H4 (cell line): ENCODE results near the gene SH3YL1. TPM values are rescaled to one million over a fixed set of nuclear protein-coding genes. Genes with fewer than 3 reads are reported as not detected.
A peak's percentile ranks its signal among the peaks of the same experiment; 100 is the strongest.

Experiments used
- DNase-seq: peaks from one replicate; pipeline ENCODE4 v3.0.0-alpha.2; 2015; ENCODE audit warnings: low spot score
- total RNA-seq: library from RNA; depleted of rRNA; stranded (reverse); fragments of >200 nt; shearing (Covaris generic); gene quantifications from 2 replicates; pipeline ENCODE4 v1.2.3, GENCODE V29; 2014

SH3YL1 gene
- total RNA-seq, 1 experiment from 2014 or later = 8.0 TPM

DNA sequence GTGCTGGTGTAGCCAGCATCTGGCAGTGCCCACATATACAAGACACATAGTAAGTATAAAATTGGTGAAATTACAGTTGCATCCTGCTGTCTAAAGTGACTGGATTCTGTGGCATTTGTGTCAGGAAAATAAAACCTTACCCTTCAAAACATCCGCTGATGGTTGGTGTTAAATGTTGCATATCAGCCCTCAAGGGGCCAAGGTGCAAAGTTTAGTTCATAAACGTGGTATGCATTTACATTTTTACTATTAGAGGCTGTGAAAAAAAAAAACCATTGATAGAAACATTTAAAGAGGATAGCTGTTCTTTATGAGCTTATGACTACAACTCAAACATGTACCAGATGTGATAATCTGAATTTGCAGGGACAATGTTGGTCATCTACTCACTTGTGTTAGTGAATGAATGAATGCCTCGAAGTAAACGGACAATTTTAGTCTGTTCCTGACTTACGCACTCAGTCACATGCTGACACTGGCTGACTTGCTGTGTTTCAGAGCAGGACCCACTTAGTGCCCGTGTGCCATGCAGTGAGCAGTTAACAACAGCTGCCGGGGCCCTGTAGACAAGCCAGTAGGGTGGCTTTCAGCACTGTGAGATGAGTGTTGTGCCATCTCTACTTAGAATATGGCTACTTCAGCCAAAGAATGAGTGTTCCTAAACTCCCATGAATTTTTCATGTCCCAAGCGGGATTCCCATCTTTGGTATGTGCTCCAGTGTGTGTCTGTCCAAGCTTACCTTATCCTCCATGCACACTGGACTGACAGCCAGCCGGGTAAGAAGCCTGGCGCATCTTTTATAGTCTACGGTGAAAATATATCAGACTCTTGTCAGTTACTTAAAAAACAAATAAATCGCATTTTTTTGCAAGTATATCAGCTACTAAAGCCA, 18.8 kb upstream of the SH3YL1 start:
- DNase-seq = no peak

DNA sequence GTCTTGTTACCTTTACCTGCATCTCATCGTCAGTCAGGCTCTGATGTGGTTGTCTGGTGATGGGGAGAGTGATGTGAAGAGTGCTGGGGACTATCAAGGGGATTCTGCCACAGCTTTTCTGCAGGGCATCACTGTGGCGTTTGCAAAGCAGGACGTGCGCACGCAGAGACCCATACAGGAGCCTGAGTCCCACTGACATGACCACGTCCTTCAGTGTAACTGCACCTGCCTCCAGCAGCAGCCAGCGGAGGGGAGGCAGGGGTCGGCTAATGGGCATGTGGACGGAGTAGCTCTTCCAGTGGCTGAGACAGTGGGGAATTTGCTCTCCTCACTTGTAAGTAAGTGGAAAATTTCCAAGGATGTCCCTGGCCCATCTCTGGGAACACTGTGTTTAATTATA, 17.5 kb upstream of the SH3YL1 start:
- no peak for DNase-seq

DNA sequence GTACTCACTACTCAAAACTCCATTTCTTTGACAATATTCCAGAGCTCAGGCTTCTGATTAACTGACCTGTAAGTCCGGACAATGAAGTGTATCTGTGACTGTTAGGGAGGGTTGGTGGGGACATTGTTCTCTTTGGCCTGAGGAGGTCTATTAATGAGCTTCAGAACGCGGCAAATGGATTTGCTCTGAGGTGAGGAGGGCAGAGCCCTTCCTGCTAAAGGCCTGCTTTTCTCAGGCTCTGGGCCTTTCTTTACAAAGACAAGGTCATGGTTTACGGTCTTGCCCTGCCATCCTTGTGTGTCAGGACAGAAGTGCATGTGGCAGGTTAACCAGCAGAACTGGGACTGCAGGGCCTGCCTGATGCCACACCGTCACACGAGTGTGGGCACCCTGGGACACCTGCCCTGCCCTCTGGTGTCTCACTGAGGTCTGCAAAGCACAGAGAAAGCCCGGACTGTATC, 16.8 kb upstream of the SH3YL1 start:
- DNase-seq = no peak

DNA sequence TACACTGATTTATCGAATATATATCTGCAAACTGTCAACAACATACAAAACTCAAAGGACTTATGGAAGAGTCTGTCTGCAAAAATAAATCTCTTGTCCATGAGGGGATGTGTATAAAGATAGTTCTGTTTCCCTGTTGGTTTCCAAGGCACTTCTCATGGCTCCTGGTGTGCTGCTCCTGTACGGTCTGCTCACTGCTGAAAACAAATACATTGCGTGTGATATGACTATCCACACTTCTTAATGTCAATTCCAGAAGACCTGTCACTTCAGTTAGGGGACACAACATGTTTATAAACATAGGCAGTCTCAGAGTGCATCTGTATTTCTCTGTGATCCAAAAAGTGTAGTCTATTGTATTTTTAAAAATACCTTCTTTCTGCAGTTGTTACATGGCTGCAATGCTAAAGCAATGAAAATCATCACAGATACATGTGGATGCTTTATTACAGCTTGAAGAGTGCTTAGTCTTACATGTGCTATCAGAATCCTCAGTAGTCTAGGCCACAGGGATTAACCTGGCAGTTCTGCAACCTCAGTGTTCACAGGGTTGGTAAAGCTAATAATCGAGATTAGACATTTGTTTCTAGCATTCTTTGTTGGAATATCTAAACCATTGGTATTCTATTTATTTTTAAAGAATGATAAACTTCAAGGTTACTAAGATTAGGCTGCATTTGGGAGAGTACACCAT, 16.3 kb upstream of the SH3YL1 start:
- no peak for DNase-seq

DNA sequence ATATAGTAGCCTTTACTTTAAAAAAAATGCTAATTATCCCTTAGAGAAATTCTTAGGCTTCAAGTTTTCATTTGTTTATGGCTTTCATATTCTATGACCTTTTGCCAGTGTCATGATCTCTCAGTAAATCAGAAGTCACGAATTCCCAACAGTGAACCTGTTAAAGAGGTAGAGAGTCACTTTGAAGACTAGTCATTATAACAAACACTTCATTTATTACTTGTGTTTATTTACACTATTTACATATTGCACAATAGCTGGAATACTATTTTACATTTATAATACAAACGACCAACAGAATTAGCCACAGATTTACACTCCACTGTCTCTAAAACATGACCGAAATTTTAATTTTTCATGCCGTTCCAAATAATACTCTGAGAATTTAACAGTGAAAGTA, 15.5 kb upstream of the SH3YL1 start:
- no peak for DNase-seq

DNA sequence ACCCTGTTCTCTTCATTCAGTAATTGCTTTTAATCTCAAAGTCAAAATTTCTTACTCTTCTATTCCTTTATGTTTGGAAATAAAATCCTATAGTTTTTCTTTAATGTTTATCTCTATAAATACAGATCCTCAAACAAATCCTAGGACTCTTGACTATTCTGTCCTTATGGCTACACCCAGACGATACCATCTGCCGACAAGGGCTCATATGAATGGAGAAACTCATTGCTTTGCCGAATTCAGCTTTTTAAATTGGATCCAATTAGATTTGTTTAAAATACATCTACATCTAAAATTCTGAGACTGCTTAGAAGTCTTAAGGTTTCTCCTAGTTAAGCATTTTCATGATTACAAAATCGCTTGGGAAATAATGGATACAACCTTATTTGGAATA, 15.1 kb upstream of the SH3YL1 start:
- DNase-seq = no peak

DNA sequence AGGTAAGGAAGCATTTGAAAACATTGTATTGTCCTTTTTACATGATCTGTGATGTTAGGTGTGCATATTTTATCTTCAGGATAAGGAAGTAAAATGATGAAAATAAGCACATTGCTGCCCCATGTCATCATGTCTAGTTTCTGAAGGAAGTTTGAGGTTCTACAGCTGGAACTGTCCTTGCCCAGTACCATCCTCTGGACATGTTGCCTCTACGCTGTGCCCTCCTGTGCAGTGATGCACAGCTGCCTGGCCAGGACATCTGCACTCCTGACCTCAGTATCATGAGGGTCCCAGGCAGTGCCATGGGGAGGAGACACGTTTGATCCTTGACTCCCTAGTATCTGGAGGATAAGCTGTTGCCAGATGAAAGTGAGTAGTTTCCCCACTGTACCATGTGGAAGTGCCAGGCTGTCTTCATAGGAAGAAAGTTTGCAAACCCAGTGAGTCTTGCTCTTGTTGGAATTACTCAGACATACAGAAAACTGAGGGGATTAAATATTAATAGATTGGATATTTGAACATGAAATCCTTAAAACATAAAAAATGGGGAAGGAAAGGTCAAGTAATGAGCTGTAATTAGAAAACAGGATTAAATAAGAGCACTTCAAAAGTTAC, 14.6 kb upstream of the SH3YL1 start:
- DNase-seq = no peak

DNA sequence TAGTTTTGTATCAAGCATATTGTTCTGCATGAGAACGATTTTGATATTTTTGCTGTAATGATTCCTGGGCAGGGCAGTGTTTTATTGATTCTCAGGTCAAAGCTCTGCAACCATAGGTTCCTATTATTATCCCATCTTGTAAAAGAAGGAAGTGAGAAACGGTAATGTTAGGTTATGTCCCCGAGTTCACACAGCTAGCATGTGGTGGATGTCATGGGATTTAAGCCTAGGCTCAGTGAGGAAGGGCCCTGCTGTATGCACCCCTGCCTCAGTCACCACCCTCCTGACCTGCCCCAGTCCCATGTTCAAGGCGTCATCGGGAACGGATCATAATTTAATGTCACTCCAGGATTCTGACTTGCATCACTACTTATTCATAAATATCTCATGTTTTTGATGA, 11.6 kb upstream of the SH3YL1 start:
- no peak for DNase-seq

DNA sequence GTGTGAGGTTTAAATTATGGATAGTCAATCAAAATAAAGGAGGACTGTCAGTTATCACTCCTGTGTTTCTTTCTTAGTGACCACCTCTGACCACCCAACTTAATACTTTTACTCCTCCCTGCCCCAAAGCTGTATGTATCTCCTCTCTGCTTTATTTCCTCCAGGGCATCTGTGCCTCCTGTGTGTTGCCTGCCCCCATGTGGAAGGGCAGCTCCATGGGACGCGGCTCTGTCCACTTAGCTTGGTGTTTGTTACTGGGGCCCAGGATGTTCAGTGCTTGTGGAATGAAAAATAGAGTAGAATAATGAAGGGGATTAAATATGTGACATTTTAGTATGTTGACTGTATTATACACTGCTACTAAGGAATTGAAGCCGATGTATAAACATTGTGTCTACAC, 10.7 kb upstream of the SH3YL1 start:
- DNase-seq = no peak

DNA sequence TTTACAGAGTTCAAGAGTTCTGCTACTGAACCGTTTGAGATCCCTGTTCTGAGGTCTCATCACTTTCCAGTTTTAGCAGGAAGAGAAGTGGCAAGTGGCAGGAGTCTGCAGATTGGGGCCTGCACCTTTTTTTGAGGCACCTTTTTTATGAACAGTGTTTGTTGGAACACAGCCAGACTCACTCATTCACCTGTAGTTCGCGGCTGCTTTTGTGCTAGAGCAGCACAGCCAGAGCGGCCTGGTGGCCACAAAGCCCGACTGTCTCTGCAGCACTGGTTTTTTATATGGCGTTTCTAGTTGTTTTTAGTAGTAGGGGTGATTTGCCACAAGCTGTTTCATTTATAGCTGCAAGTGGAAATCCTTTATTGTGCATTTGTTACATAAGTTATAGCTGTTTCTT, 9.5 kb upstream of the SH3YL1 start:
- no peak for DNase-seq

DNA sequence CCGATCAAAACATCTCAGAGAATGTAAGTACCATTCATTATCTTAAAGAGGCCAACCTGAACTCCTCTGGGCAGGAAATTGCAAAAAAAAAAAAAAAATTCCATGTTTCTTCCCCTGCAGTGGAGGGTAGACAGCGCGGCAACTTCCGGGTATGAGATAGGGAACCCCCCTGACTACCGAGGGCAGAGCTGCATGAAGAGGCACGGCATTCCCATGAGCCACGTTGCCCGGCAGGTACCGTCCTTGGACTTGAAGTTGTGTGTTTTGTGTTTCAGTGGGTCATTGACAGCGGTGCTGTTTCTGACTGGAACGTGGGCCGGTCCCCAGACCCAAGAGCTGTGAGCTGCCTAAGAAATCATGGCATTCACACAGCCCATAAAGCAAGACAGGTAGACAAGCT, 8.1 kb upstream of the SH3YL1 start:
- no peak for DNase-seq

DNA sequence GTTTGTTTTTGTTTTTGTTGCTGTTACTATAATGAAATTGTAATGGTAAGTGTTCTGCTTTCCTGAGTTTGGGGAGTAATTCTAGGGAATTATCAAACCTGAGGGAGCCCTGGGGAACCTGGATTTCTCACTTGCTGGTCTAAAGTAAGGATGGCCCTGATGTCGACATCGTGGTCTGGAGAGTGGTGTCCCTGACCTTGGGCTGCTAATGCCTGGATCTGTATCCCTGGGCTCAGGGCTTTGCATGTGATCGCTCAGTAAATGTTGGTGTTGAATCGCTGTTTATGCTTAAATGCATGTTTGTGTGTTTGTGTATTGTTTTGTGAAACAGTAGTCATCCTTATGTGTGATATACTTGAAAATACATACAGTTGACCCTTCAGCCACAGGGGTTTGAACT, 7.0 kb upstream of the SH3YL1 start:
- DNase-seq = no peak

DNA sequence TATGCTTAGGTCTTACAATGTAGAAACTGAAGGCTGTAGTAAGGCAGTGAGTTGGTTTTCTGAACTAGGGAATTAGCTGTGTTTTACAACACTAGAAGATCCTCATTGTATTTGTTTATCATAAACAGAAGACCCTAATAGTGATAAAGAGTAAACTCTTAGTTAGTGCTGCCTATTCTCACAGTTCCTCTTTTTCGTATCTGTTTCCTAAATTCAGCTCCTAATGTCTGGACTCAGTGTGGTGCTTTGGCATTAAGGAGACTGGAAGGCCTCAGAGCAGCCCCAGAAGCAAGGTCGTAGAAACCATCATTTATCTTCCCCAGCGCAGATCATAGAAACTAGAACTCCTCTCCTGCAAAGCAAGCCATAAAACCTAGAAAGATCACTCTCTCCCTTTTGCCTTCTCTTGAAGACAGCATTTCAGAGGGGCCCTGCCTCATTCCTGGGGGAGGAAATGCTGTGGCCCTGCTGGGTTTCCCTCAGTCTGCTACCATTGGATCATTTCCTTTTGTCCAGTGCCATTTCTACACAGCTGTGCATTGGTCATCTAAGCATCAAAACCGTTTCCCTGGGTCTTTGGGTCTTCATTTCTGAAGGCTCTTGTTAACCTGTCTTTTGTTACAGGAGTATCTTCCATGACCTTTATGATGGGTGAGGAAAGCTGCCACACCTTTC, 5.7 kb upstream of the SH3YL1 start:
- no peak for DNase-seq

DNA sequence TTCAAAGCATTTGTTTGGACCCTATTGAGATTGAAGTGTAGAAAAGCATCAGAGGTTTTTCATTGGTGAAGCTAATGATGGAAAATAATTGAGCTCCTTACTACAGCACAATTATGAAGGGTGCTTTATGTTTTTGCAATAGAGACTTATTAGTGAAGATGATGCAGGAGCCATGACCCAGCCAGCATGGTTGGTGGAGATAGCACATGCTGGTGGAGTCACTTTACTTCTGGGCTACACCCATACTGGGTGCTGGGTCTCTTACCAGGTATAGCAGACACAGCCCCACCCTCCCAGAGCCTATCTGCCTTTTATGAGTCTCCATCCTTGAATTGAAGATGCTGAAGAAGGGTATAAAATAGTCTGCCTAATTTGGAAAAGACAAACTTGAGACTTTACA, 4.5 kb upstream of the SH3YL1 start:
- no peak for DNase-seq

DNA sequence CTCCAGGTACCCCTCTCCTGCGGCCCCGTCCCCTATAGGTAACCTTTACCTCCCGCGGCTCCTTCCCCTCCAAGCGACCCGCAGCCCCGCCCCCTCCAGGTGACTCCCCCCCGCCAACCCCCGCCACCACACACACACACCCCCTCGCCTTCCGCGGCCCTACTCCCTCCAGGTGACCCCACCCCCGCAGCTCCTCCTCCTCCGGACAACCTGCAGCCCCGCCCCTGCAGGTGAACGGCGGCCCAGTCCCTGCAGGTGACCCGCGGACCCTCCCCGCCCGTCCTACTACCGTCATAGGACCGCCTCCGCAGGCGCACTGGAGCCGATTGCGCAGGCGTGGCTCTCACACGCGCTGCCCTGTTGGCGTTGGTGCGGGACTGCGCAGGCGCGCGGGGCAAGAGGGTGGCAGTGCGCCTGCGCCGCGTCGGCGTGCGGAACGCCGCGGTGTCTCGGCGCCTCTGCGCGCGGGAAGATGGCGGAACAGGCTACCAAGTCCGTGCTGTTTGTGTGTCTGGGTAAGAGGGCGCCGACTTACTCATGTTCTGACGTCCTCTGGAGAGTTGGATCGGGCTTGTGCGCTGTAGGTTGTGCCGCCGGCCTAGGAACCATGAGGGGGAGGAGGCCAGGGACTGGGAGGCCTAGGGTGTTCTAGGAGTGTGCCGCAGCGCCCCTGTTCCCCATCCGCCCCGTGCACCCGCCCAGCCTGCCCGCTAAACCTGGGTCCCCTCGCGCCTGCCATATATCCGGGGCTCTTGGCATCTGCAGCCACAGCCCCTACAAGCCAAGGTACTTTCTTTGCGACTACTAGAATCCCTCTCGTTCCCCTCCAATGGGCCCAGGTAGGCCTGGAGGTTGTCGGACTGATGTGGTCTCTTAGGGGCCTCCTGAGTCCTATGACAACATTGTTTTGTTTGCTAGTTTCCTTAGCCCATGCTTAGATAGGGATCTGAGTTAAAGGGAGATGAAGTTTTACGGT, 949 bp upstream of the SH3YL1 start, which contains the start of gene ACP1:
ACP1 (plus strand) TSS at position 455 of the 976 bp plus-strand sequence; CDS start at position 473, 18 bp downstream.
- peak; percentile 88 for DNase-seq

DNA sequence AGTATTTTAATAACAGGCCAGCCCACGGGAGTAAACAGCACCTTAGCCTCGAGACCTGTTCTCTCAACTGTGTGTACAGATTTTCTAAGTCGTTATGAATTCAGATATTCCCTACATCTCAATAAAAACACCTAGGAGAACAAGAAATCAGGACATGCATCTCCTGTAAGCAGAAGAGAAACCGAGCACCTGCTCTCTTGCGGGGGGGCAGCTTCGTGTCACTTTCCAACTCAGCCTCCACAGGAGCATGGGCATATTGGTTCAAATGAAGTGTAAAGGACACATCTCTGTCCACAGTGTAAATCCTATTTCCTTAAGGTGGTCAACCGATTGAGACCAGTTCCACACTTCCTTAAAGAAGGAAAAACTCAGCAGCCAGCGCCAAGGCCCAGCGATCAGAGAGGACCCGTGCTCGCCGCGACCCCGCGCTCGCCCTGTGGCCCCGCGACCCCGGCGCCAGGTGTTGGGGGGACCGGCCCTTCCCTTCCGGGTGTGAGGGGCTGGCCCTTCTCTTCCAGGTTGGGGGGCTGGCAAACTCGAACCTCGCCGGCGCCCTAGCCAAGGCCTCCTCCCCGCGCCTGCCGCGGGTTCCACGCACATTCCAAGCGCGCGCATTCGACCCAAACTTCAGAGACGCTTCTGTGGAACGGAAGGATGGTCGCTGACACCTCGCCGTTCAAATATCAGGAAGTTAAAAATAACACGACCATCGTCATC, 652 bp downstream of the SH3YL1 start:
- DNase-seq = no peak

DNA sequence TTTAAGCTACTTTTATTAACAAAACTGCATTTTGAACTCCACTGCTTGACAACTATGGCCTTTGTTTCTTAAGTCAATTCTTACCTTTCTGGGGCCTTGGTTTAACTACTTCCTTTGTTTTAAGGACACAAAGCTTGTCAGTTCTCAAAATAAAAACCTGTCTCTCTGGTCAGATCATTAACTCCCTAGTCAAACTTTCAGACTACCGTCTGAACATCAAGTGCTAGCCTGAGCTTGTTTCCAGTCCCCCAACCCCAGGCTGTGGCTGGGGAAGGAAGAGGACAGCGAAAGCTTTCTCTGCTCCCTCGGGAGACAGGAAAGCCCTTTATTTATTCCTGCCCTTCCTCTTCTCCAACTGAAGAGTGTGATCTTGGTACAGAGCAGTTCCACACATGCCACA, 1.7 kb downstream of the SH3YL1 start:
- no peak for DNase-seq

DNA sequence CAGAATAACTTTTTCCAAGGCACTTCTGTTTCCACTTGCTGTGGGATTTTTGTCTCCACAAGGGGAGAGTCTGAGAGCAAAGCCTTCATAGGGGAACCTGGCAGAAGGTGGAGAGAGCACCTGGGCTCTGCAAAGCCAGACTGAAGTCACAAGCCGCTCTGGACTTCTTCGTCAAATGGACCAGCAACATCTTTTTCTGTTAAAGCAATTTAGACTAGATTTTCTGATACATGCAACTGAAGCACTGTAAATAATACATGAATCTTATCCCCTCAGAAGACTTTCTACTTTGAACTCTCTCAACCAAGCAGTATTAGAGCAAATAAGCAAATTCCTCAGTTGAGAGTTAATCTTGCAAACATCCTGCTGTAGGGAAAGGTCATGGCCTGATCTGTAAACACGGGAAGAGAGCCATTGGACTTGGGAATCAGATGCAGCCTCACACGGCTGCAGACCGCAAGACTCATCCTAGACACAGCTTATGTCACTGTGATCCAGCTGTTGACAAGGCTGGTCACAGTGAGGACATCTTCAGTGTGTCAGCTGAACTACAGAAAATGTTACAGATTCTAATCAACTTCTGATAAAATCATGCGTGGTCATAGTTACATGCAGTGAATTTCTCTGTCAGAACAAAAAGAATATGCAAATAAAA, 3.2 kb downstream of the SH3YL1 start:
- DNase-seq = no peak

DNA sequence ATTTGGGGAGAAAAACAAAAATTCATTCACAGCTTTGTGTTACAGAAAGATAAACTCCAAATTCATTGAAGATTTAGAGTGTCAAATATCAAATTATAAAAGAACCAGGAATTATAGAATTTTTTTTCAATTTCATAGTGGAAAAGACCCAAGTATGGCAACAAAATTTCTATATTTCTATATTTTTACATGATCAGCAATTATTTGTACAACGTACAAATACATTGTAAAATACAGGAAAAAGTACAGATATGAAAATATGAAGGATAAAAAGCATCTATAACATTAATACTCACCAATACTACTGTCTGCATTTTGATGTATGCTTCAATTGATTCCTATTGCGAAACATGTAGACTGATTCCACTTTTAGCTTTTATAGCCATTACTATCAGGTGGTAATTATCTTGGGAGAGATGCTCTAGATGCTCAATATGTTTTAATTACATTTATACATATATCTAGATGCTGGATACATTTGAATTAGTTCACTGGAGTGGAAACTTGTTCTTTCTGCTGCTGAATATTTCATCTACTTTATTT, 4.0 kb downstream of the SH3YL1 start:
- DNase-seq = no peak
